GM10266 (cell line): ENCODE data around the gene C10orf53.

Experiments
- DNase-seq: peaks from one replicate; pipeline ENCODE4 v3.0.0; 2012; ENCODE audit errors: extremely low spot score
- TF ChIP-seq, protein P1 (sequence below): IDR thresholded peaks from 2 replicates; pipeline ENCODE4 v1.5.1; 2012; ENCODE audit warnings: mild to moderate bottlenecking, low read depth; ENCODE audit not compliant: control insufficient read depth, insufficient read depth; ENCODE audit errors: missing control alignments

C10orf53 gene

DNA sequence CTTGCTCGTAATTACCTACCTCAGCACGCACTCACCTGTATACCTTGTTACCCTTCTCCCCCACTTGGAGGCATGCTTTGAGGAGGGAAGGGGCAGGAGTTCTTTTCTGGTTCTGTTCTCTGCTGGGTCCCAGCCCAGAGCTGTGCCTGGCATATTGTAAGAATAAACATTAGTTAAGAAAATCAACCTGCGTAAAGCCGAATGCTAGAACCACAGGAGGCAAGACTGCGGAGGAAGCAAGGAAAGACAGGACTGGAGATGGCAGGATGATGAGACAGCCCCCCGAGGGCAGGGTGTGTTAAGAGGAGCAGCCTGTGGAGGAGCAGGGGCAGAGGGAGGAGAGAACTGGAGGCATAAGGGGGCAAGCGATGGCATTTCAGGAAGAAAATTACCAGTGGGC is 9.5 kb downstream of the C10orf53 start:
- no peak for DNase-seq
- TF ChIP-seq, protein P1, sequence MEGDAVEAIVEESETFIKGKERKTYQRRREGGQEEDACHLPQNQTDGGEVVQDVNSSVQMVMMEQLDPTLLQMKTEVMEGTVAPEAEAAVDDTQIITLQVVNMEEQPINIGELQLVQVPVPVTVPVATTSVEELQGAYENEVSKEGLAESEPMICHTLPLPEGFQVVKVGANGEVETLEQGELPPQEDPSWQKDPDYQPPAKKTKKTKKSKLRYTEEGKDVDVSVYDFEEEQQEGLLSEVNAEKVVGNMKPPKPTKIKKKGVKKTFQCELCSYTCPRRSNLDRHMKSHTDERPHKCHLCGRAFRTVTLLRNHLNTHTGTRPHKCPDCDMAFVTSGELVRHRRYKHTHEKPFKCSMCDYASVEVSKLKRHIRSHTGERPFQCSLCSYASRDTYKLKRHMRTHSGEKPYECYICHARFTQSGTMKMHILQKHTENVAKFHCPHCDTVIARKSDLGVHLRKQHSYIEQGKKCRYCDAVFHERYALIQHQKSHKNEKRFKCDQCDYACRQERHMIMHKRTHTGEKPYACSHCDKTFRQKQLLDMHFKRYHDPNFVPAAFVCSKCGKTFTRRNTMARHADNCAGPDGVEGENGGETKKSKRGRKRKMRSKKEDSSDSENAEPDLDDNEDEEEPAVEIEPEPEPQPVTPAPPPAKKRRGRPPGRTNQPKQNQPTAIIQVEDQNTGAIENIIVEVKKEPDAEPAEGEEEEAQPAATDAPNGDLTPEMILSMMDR = no peak

DNA sequence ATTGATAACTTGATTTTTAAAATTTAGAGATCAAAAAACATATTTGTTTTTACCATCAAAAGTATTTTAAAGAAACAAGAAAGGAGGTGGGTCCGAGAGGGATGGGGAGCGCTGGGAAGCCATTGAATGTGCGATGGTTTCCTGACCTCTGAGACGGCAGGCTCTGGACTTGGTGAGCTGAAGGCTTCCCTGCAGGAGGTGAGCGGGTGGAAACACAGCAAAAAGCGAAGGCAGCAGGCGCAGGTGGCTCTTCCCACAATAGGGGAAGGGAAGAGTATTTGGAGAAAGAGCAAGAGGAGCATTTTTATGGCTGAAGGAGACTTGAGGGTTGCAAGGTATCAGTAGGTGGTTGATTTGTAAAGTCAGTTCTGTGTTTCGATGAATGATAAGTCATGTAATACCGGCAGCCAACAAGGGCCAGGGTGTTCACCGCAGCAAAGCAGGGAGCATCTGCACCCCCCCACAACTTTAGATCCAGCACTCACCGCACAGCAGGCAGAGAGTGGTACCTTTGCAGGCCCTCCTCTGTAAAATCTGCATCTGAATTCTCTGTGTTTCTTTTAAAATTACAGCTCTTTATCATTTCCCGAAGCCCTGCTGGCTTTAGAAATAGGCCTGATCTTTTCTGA is 10.5 kb downstream of the C10orf53 start:
- DNase-seq = no peak
- TF ChIP-seq, protein P1 = no peak

DNA sequence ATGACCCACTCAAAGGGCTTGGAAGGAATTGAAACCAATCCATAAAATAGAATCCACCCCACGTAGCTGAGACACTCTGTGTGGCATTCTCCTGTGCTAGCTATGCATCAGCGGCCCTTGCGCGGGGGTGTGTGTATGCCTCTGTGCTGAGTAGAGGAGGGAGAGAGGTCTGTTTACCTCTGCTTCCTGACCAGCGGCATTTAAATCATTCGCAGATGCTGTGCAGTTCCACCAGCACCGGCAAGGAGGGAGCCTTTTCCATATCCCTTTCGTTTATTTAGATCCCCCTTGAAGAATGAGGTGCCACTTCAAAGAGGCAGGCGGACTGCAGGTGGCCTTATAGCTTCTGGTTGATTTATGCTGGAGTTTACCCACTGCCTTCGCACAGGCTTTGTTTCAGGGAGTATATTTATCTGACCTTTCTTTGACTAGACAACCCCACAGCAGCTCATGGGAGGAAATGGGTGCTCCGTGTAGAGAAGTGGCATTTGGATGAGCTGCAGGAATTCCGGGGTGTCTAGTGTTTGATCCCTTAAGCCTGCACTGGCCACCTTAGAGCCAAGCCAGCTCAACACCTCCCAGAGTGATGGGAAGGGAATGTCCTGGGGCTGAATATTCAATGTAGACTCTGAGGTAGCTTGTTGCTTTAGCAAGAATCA is 11.4 kb downstream of the C10orf53 start:
- DNase-seq = no peak
- TF ChIP-seq, protein P1 = no peak

DNA sequence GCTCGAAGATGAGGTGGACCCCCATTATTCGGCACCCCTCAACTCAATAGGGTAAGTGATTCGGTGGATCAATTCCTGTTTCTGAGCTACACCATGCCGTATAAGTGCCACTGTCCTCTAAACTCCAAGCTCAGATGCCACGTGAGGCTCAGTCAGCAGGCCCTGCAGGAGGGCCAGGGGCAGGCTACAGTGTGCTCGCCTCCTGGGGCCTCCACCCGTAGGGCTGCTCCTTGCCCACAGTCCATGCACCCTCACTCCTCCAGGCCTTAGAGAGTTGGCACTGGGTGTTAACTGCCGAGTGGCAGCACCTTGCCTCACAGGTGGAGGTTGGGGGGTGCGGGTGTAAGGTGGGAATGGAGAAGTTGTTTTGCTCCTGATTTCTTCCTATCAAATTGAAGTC is 12.1 kb downstream of the C10orf53 start:
- no peak for DNase-seq

DNA sequence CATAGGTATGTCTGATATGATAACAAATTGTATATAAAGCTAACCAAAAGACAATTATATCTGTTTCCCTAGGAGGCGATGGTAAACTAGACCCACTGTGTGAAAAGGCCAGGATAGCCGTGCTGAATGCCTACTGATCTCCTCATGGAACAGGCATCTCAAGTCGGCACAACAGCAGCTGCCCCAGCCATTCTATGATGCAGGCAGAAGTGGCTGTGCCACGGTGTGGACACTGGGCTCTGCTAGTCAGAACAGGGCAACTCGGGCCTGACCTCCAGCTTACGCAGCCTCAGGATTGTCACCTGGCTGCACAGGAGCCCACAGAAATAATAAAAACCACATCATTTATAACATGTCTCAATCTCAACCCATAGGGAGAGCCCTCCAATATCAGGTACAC is 15.0 kb downstream of the C10orf53 start:
- no peak for DNase-seq
- TF ChIP-seq, protein P1 = no peak

More for the DNA sequence above, 12.1 kb downstream of the C10orf53 start:
- TF ChIP-seq, protein P1 = no peak

DNA sequence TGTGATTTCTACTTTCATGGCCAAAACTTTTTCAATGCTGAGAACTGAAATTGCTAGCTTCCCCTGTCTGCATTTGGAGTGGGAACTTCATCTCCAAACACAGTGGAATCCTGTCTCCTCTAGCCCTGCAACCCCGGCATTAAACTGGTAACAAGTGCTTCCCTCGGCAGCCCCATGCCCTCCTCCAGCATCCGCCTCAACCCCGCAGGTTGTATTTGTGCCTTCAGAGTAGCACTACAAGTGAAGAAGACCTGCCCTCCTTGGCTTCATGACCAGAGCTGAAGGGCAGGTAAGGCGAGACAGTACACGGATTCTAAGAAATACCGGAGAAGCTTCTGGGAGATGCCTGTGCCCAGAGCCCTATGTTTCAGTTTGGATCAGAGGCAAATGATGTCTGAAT is 16.9 kb downstream of the C10orf53 start:
- TF ChIP-seq, protein P1 = no peak
- no peak for DNase-seq

DNA sequence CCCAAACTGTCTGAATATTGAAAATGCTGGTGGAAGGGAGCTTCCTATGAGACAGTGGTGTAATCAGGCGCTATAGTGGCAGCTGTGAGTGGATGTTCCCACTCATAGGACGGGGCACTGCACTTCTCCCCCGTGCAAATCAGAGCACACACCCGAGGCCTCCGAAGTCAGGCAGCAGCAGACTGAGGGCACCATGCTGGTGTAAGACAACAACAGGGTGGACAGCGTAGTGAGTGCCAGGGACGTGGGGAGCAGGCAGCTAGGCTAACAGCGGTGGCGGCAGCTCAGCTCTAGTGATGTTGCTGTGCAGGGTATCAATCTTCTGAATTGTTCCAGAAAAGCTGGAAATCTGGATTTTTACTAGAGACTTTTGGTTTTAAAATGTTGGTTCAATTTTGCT is 19.2 kb downstream of the C10orf53 start:
- TF ChIP-seq, protein P1 = no peak
- DNase-seq = no peak
